ENCODE data around the gene AAMP. TPM values are rescaled to one million over a fixed set of nuclear protein-coding genes. Genes with fewer than 3 reads are reported as not detected.

AAMP gene
- total and polyA plus RNA-seq, 10 donors: 54.1 to 93.8 (median 62.5) TPM

DNA sequence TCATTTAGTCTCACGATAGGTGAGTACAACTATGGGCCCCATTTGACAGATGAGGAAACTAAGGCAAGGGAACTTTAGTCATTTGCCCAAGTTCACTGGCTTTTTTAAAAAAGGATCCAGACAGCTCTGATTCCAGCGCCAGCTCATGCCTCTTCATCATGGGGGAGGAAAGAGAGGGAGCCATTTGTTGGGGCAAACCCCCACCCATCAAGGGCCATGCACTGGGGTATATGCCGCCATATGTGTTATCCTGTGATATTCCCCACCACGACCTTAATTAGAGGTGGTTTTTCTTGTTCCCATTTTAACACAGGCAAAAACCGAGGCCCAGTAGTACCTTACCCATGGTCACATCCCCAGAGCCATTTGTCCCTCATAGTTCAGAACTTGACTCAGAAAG lies 9.8 kb downstream of the AAMP start:
- intact Hi-C loops (cut with DNase I; ENCODE audit: low total_unique reads): no loop called here
- Histone ChIP-seq H3K36me3 (peaks cover 0 to 52% (median 41%) of the 10 kb centered on the region in 6 donors), H3K27ac (peak overlapping the region in 5 of 8 donors; percentile 71 to 84 (median 78)), H3K9me3 (no peaks in the 10 kb centered on the region), H3K4me1 (peaks cover 21 to 88% (median 70%) of the 10 kb centered on the region in 6 donors), H3K27me3 (replicated peaks in 1 of 7) (no peaks in the 10 kb centered on the region), H3K4me3 (no peak overlapping the region)
- TF ChIP-seq POLR2AphosphoS5 (IDR thresholded peaks at IDR 0.05) (no peak), CTCF (IDR thresholded peaks at IDR 0.05 in 8 of 11, conservative IDR thresholded peaks at IDR 0.05 in 3 of 11) (no peak), POLR2A (IDR thresholded peaks at IDR 0.05) (no peak)
- WGBS, 5 donors: 83 to 94% (median 88%) methylated on average over 5 of the region's 5 CpGs
- DNase-seq: no peak

- no peak for TF ChIP-seq POLR2A (IDR thresholded peaks at IDR 0.05)
- no peak for TF ChIP-seq CTCF (IDR thresholded peaks at IDR 0.05 in 8 of 11, conservative IDR thresholded peaks at IDR 0.05 in 3 of 11)
- peak; percentile 41 to 65 (median 55) for TF ChIP-seq POLR2AphosphoS5 (IDR thresholded peaks at IDR 0.05)
- Histone ChIP-seq H3K4me1 (peaks cover 20 to 80% (median 65%) of the 10 kb centered on the region in 6 donors), H3K9me3 (no peaks in the 10 kb centered on the region), H3K27ac (peak overlapping the region; percentile 59 to 84 (median 75)), H3K4me3 (no peak overlapping the region), H3K36me3 (peaks cover 1 to 52% (median 40%) of the 10 kb centered on the region in 6 donors), H3K27me3 (replicated peaks in 1 of 7) (no peaks in the 10 kb centered on the region)
- intact Hi-C loops (cut with DNase I; ENCODE audit: low total_unique reads): loop anchor here (5.0 kb wide), 1 partner anchor 72 kb away; no protein-coding TSS in a partner anchor
- 51 to 75% (median 67%) methylated on average over 15 of the region's 15 CpGs for WGBS, 5 donors
- no peak for DNase-seq
These were observed 10.6 kb downstream of the AAMP start for GRCh38 chr2:218259099-218259961.

GRCh38 chr2:218257390-218257981 lies 12.5 kb downstream of the AAMP start:
- intact Hi-C loops (cut with DNase I; ENCODE audit: low total_unique reads): loop anchor here (5.0 kb wide), 1 partner anchor 70 kb away; no protein-coding TSS in a partner anchor
- peak in 2 of 3 donors; percentile 7 to 81 for TF ChIP-seq POLR2AphosphoS5 (IDR thresholded peaks at IDR 0.05)
- no peak for TF ChIP-seq POLR2A (IDR thresholded peaks at IDR 0.05)
- TF ChIP-seq CTCF (IDR thresholded peaks at IDR 0.05 in 8 of 11, conservative IDR thresholded peaks at IDR 0.05 in 3 of 11): peak in 9 of 11 experiments; percentile 49 to 80 (median 66)
- no peak for DNase-seq
- 12 to 30% (median 21%) methylated on average over 8 of the region's 8 CpGs for WGBS, 5 donors
- no peaks in the 10 kb centered on the region for H3K9me3 ChIP-seq
- no peaks in the 10 kb centered on the region for H3K27me3 ChIP-seq (replicated peaks in 1 of 7)
- H3K36me3 ChIP-seq: peaks cover 6 to 52% (median 45%) of the 10 kb centered on the region in 6 donors
- H3K27ac ChIP-seq: peak overlapping the region; percentile 28 to 82 (median 58)
- H3K4me3 ChIP-seq: no peak overlapping the region
- H3K4me1 ChIP-seq: peaks cover 18 to 68% (median 56%) of the 10 kb centered on the region in 6 donors

All from spleen (tissue), 11 donors.